ENCODE measurements around the gene SPHK2.
A peak's percentile ranks its signal among the peaks of the same experiment; 100 is the strongest.

SPHK2 gene

DNA sequence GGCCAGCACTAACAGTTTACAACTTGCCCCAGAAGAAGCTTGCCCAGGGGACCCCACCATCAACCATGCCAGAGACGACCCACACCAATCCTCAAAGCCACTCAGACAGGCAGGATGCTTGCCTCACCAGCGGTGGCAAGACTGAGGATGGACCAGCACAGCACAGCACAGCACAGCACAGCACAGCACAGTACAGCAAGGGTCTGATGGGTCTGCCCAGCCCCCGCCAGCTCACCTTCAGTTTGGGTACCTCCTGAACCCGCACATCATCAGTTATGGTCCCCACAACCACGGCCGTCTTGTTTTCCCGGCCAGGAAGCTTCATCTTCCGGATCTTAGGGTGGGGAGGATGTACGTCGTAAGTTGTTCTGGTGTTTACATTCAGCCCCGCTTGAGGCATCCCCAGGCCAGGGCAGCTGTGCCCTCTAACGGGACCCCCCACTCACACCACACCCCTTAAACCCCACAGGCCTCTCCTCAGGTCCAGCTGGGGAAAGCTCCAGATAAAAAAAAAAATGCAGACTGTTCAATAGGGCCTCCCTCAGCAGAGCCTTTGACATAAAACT is 2.7 kb upstream of the SPHK2 start:
- Histone ChIP-seq H3K36me3 (ENCODE audit: control insufficient read depth in 4 of 4, insufficient read depth in 4 of 4, low read length in 3 of 4) (peaks cover 13 to 37% (median 24%) of the 10 kb centered on the region in 4 experiments), H3K9me3 (ENCODE audit: control extremely low read depth in 1 of 5, control insufficient read depth in 4 of 5, insufficient read depth in 2 of 5, low read depth in 1 of 5, low read length in 4 of 5) (no peaks in the 10 kb centered on the region), H3K27me3 (replicated peaks in 2 of 5; ENCODE audit: control insufficient read depth in 4 of 5, insufficient read depth in 5 of 5, low read length in 4 of 5) (no peaks in the 10 kb centered on the region), H3K4me1 (ENCODE audit: control extremely low read depth in 1 of 4, control insufficient read depth in 4 of 4, insufficient read depth in 4 of 4, low read length in 3 of 4) (peaks cover 7 to 37% (median 27%) of the 10 kb centered on the region in 4 experiments), H3K4me3 (ENCODE audit: control insufficient read depth in 1 of 7, extremely low read depth in 1 of 7, insufficient read depth in 4 of 7, low read depth in 2 of 7, low read length in 6 of 7) (peak overlapping the region in 2 of 7 experiments; percentile 28 to 100), H3K27ac (ENCODE audit: insufficient read depth in 1 of 2, low read depth in 1 of 2, low read length in 2 of 2, poor library complexity in 1 of 2, severe bottlenecking in 2 of 2) (peak overlapping the region; percentile 49 to 87)
- ChIA-PET POLR2A (interaction anchor here (0.7 to 0.9 kb wide), 2 partner anchors 17 to 1244 kb away, joined by 3 read pairs; no protein-coding TSS in a partner anchor), CTCF (interaction anchor here (1.1 to 3.2 kb wide), 4 partner anchors 7 to 126 kb away, joined by 3 to 14 read pairs (median 4); no protein-coding TSS in a partner anchor)
- no peak for DNase-seq
- 81% methylated on average over 4 of the region's 12 CpGs for WGBS (ENCODE audit: insufficient coverage)

DNA sequence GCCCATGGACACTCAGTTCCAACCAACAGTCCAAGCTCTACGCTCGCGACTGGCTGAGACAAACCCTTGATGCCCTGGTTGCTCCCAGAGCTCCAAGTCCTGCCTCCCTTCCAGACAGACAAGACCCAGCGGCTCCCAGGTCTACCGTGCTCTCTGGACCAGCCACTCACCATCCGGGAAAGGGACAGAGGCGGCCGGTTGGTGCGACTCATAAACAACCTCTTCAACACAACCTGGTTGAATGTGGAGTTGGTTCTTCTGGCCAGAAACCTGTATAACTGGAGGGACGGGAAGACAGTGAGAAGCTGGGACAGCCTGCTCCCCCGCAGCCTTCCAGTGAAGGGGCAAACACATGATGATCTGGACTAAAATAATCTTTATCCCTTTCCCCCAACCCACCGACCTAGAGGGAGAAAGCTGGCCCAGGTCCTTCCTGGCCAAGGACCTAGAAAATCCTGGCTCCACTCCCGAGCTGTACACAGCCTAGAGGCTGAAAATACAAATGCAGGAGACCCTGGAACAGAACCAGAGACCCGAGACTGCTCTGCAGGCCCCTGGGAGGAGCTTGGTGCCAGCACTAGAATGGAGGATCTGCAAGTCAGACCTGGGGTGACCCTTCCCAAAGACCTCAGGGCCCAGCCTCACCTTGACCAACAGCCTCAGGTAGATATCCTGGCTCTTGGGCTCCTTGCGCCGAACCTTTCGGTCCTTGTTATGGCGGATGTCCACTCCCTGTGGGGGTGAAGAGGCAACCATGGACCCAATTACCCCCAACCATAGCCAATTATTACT is 2.0 kb upstream of the SPHK2 start:
- no peaks in the 10 kb centered on the region for H3K27me3 ChIP-seq (replicated peaks in 2 of 5; ENCODE audit: control insufficient read depth in 4 of 5, insufficient read depth in 5 of 5, low read length in 4 of 5)
- H3K36me3 ChIP-seq (ENCODE audit: control insufficient read depth in 4 of 4, insufficient read depth in 4 of 4, low read length in 3 of 4): peaks cover 13 to 38% (median 24%) of the 10 kb centered on the region in 4 experiments
- peaks cover 7 to 37% (median 27%) of the 10 kb centered on the region in 4 experiments for H3K4me1 ChIP-seq (ENCODE audit: control extremely low read depth in 1 of 4, control insufficient read depth in 4 of 4, insufficient read depth in 4 of 4, low read length in 3 of 4)
- ChIA-PET POLR2A (interaction anchor here (0.7 to 0.9 kb wide), 2 partner anchors 16 to 1244 kb away, joined by 3 read pairs; no protein-coding TSS in a partner anchor), CTCF (interaction anchor here (1.0 to 3.2 kb wide), 4 partner anchors 8 to 283 kb away, joined by 3 to 14 read pairs (median 4); no protein-coding TSS in a partner anchor)
- H3K27ac ChIP-seq (ENCODE audit: insufficient read depth in 1 of 2, low read depth in 1 of 2, low read length in 2 of 2, poor library complexity in 1 of 2, severe bottlenecking in 2 of 2): peak overlapping the region; percentile 87 to 98
- DNase-seq: no peak
- WGBS (ENCODE audit: insufficient coverage): 80% methylated on average over 12 of the region's 18 CpGs
- H3K4me3 ChIP-seq (ENCODE audit: control insufficient read depth in 1 of 7, extremely low read depth in 1 of 7, insufficient read depth in 4 of 7, low read depth in 2 of 7, low read length in 6 of 7): peak overlapping the region in 6 of 7 experiments; percentile 90 to 100 (median 98)
- H3K9me3 ChIP-seq (ENCODE audit: control extremely low read depth in 1 of 5, control insufficient read depth in 4 of 5, insufficient read depth in 2 of 5, low read depth in 1 of 5, low read length in 4 of 5): no peaks in the 10 kb centered on the region

DNA sequence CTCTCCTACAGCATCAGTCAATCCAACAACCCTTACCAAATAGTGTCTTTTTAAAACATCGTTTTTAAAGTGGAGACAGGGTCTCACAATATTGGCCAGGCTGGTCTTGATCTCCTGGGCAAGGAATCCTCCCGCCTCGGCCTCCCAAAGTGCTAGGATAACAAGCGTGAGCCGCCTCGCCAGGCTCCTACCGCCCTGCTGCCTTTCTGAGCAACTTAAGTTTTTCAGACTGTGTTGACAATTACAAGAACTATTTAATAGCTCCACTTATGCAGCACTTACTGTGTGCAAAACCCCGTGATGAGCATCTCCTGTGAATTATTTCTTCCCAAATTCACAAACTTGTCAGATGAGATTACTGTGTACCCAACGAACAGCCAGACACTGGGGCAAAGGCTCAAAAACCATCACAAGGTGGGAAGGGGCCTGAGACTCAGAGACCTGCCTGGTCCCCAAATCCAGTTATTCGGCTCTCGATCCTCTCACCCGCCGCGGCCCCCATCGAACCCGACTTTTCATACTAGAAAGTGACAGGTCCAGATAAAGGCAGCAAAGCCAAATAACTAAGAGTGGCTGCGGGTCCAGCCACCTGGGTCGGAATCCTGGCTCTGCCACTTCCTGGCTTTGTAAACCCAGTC is 909 bp upstream of the SPHK2 start:
- DNase-seq: no peak
- Histone ChIP-seq H3K9me3 (ENCODE audit: control extremely low read depth in 1 of 5, control insufficient read depth in 4 of 5, insufficient read depth in 2 of 5, low read depth in 1 of 5, low read length in 4 of 5) (no peaks in the 10 kb centered on the region), H3K36me3 (ENCODE audit: control insufficient read depth in 4 of 4, insufficient read depth in 4 of 4, low read length in 3 of 4) (peaks cover 13 to 40% (median 24%) of the 10 kb centered on the region in 4 experiments), H3K27ac (ENCODE audit: insufficient read depth in 1 of 2, low read depth in 1 of 2, low read length in 2 of 2, poor library complexity in 1 of 2, severe bottlenecking in 2 of 2) (peak overlapping the region; percentile 87 to 98), H3K4me3 (ENCODE audit: control insufficient read depth in 1 of 7, extremely low read depth in 1 of 7, insufficient read depth in 4 of 7, low read depth in 2 of 7, low read length in 6 of 7) (peak overlapping the region; percentile 83 to 100 (median 97)), H3K27me3 (replicated peaks in 2 of 5; ENCODE audit: control insufficient read depth in 4 of 5, insufficient read depth in 5 of 5, low read length in 4 of 5) (no peaks in the 10 kb centered on the region), H3K4me1 (ENCODE audit: control extremely low read depth in 1 of 4, control insufficient read depth in 4 of 4, insufficient read depth in 4 of 4, low read length in 3 of 4) (peaks cover 7 to 40% (median 30%) of the 10 kb centered on the region in 4 experiments)
- WGBS (ENCODE audit: insufficient coverage): 0% methylated on average over 14 of the region's 18 CpGs
- CTCF ChIA-PET: interaction anchor here (1.9 to 3.2 kb wide), 2 partner anchors 9 to 15 kb away, joined by 6 to 14 read pairs; no protein-coding TSS in a partner anchor
- POLR2A ChIA-PET: interaction anchor here (0.6 to 1.3 kb wide), 5 partner anchors 12 to 354 kb away, joined by 3 to 4 read pairs (median 3); partner anchors contain the start of gene EMP3

DNA sequence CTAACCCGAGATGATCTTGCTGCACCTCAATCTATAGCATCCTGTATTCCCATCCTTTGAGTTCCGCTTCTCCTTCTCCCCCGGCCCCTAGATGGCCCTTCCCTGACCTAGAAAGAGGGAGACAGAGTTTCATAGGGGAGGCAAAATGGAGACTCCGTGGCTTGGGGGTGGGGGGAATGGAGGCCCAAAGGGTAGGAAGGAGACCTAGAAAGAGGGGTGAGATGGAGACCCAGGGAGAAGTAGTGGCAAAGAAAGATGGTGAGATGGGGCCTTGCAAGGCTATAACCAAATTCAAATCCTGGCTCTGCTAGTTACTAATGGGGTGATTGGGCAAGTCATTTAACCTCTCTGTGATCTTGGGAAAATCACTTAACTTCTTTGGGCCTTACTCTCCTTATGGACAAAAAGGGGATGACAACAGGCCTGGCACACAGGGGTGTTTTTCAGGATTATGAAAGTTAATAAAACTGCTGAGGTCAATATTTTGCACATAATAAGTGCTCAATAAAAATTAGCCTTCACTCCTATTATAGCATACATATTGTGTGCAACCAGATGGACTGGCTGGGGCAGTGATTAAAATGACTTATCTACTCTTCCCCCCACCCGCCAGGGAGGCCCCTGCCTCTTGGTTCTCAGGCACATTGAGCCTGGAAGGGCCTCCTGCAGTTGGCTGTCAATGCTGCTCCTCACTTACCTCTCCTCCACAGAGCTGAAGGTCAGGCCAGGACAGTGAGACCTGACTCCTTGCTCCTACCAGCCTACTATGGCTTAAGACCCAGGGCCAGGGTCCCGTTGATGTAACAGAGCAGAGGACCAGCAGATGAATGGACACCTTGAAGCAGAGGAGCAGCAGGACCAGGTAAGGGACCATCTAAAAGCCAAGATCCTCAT is 633 bp downstream of the SPHK2 start:
- CTCF ChIA-PET: interaction anchor here (1.0 to 3.2 kb wide), 5 partner anchors 11 to 34 kb away, joined by 3 to 14 read pairs (median 6); no protein-coding TSS in a partner anchor

DNA sequence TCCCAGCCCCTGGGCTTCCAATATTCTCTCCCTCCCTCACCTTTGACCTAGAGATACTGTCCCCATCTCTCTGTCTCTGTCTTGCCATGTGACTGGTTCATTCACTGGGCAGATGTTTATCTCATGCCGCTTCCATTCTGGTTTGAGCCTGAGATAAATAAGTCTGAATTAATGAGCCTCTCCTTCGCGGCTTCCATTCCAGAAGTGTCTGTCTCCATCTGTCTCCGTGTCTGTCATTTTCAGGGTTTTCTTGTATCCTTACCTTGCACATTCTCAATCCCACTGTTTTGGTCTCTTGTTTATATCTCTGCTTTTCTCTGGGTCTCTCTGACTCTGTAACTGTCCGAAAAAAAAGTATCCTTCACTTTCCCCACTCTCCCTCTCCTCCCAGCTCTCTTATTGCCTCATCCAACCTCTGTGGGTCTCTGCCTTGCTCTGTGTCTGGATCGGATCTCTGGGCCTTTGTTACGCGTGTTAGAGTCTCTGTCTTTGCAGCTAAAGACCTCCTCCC is 4.3 kb downstream of the SPHK2 start:
- no peaks in the 10 kb centered on the region for H3K9me3 ChIP-seq (ENCODE audit: control extremely low read depth in 1 of 5, control insufficient read depth in 4 of 5, insufficient read depth in 2 of 5, low read depth in 1 of 5, low read length in 4 of 5)
- H3K27me3 ChIP-seq (replicated peaks in 2 of 5; ENCODE audit: control insufficient read depth in 4 of 5, insufficient read depth in 5 of 5, low read length in 4 of 5): no peaks in the 10 kb centered on the region
- H3K4me3 ChIP-seq (ENCODE audit: control insufficient read depth in 1 of 7, extremely low read depth in 1 of 7, insufficient read depth in 4 of 7, low read depth in 2 of 7, low read length in 6 of 7): peak overlapping the region in 6 of 7 experiments; percentile 43 to 73 (median 60)
- peaks cover 0 to 15% (median 9%) of the 10 kb centered on the region in 4 experiments for H3K36me3 ChIP-seq (ENCODE audit: control insufficient read depth in 4 of 4, insufficient read depth in 4 of 4, low read length in 3 of 4)
- 58% methylated on average over 8 of the region's 8 CpGs for WGBS (ENCODE audit: insufficient coverage)
- CTCF ChIA-PET: interaction anchor here (0.8 to 2.3 kb wide), 5 partner anchors 8 to 15 kb away, joined by 3 to 6 read pairs (median 3); no protein-coding TSS in a partner anchor
- DNase-seq: no peak
- peak overlapping the region; percentile 23 to 77 for H3K27ac ChIP-seq (ENCODE audit: insufficient read depth in 1 of 2, low read depth in 1 of 2, low read length in 2 of 2, poor library complexity in 1 of 2, severe bottlenecking in 2 of 2)
- POLR2A ChIA-PET: interaction anchor here (0.5 to 1.1 kb wide), 3 partner anchors 143 to 221 kb away, joined by 4 to 5 read pairs (median 4); no protein-coding TSS in a partner anchor
- peaks cover 0 to 30% (median 20%) of the 10 kb centered on the region in 4 experiments for H3K4me1 ChIP-seq (ENCODE audit: control extremely low read depth in 1 of 4, control insufficient read depth in 4 of 4, insufficient read depth in 4 of 4, low read length in 3 of 4)

More for the DNA sequence above, 633 bp downstream of the SPHK2 start:
- Histone ChIP-seq H3K4me1 (ENCODE audit: control extremely low read depth in 1 of 4, control insufficient read depth in 4 of 4, insufficient read depth in 4 of 4, low read length in 3 of 4) (peaks cover 7 to 49% (median 42%) of the 10 kb centered on the region in 4 experiments), H3K9me3 (ENCODE audit: control extremely low read depth in 1 of 5, control insufficient read depth in 4 of 5, insufficient read depth in 2 of 5, low read depth in 1 of 5, low read length in 4 of 5) (no peaks in the 10 kb centered on the region), H3K36me3 (ENCODE audit: control insufficient read depth in 4 of 4, insufficient read depth in 4 of 4, low read length in 3 of 4) (peaks cover 13 to 32% (median 22%) of the 10 kb centered on the region in 4 experiments), H3K27me3 (replicated peaks in 2 of 5; ENCODE audit: control insufficient read depth in 4 of 5, insufficient read depth in 5 of 5, low read length in 4 of 5) (no peaks in the 10 kb centered on the region), H3K4me3 (ENCODE audit: control insufficient read depth in 1 of 7, extremely low read depth in 1 of 7, insufficient read depth in 4 of 7, low read depth in 2 of 7, low read length in 6 of 7) (peak overlapping the region; percentile 41 to 100 (median 94)), H3K27ac (ENCODE audit: insufficient read depth in 1 of 2, low read depth in 1 of 2, low read length in 2 of 2, poor library complexity in 1 of 2, severe bottlenecking in 2 of 2) (peak overlapping the region; percentile 55 to 98)
- WGBS (ENCODE audit: insufficient coverage): 50% methylated on average over 2 of the region's 6 CpGs
- DNase-seq: peak in 1 of 3 donors; percentile 52
- POLR2A ChIA-PET: interaction anchor here (1.0 to 1.3 kb wide), 2 partner anchors 11 to 18 kb away, joined by 3 to 4 read pairs; no protein-coding TSS in a partner anchor

Measured in common myeloid progenitor, CD34-positive (primary cell).